Eye (tissue), 1 donor: ENCODE measurements around the gene ARSK.
"Not testable (repeated sequence)": the region's sequence is repeated elsewhere in the genome, so short reads cannot be mapped to it uniquely, and the experiment has no call there.

Source experiments
- DNase-seq: peaks from one replicate; pipeline ENCODE4 v3.0.0-alpha.2; 2015

Gene ARSK

DNA sequence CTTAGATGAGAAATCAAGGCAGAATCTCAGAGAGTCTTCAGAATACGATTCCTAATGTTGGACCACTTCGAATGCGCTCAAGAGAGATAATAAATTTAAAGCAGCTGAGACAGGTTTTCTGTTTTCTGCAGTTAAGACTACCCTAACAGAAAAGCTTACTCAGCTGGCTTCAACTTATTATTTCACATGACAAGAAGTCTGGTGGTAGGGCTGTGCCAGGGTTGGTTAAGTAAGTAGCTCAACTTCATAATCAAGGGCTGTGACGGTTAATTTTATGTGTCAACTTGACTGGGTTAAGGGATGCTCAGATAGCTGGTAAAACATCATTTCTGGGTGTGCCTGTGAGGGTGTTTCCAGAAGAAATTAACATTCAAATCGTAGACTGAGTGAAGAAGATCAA, 68.8 kb downstream of the ARSK start:
- no peak for DNase-seq

DNA sequence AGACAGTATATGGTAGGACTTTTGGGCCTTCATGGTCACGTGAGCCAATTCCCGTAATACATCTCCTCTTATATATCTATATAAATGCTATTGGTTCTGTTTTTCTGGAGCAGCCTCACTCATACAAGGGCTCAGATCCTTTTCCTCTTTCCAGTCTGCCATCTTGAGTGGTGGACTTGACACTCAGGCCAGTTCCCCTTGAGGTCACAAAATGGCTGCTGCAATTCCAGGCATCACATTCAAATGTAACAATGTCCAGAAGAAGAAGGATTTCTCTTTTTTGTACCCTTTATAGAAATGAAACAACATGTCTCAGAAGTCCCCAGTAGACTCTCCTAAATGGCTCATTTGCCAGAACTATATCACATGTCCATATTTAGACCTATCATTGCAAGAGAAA, 69.5 kb downstream of the ARSK start:
- DNase-seq, result no peak

DNA sequence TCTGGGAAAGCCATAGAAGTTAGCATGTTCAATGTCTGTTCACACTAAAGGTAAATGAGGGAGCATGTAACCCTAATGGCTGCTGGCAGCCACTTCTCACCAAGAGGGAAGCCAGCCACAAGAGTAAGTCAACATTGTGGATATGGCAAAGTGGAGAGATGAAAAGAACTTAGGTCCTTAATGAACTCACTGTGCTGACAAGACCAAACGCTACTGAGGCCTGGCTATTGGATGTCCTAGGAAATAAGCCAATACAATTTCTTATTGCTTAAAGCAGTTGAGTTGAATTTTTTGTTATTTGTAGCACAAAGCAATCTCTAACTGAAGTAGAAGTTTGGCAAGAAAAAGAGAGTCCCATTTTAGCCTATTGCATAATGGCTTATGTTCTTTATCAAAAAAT, 71.8 kb downstream of the ARSK start:
- DNase-seq, result no peak

DNA sequence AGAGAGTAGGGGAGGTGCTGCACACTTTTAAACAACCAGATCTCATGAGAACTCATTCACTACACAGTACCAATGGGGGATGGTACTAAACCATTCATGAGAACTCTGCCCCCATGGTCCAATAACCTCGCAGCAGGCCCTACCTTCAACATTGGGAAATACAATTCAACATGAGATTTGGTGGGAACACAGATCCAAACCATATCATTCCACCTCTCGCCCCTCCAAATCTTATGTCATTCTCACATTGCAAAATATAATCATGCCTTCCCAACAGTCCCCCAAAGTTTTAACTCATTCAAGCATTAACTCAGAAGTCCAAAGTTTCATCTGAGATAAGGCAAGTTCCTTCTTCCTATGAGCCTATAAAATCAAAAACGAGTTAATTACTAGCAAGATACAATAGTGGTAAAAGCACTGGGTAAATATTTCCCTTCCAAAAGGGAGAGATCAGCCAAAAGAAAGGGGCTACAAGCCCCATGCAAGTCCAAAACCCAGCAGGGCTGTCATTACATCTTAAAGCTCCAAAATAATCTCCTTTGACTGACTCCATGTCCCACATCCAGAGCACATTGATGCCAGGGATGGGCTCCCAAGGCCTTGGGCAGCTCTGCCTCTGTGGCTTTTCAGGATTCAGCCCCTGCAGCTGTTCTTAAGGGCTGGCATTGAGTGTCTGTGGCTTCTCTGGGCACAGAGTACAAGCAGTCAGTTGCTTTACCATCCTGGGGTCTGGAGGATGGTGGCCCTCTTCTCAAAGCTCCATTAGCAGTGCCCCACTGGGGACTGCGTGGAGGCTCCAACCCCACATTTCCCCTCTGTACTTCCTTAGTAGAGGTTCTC, 73.3 kb downstream of the ARSK start:
- DNase-seq, result no peak

DNA sequence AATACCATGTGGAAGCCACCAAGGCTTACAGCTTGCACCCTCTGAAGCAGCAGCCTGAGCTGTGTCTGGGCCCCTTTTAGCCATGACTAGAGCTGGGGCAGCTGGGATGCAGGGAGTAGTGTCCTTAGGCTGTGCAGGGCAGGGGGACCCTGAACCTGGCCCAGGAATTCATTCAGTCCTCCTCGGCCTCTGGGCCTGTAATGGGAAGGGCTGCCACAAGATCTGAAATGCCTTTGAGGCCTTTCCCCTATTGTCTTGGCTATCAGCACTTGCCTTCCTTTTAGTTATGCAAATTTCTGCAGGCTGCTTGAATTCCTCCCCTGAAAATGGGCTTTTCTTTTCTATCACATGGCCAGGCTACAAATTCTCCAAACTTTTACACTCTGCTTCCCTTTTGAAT, 74.0 kb downstream of the ARSK start:
- no peak for DNase-seq

DNA sequence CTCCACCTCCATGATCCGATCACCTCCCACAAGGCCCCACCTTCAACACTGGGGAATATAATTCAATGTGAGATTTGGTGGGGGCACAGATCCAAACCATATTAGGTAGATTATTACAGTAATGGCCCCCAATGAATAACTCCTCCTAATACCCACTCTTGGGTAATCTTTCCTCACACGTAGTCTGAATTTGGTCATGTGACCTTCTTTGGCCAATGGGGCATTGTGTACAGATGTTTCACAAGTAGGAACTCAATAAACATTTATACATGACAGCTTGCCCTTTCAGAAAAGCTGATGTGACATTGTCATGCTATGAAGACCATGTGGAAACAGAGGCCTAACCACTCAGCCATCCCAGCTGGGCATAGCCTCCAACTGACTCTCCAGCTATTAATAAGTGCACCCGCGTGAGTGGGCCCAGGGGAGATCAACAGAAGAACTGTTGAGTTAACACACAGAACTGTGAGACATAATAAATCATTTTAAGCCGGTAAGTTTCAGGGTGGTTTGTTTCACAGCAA, 75.6 kb downstream of the ARSK start:
- no peak for DNase-seq

DNA sequence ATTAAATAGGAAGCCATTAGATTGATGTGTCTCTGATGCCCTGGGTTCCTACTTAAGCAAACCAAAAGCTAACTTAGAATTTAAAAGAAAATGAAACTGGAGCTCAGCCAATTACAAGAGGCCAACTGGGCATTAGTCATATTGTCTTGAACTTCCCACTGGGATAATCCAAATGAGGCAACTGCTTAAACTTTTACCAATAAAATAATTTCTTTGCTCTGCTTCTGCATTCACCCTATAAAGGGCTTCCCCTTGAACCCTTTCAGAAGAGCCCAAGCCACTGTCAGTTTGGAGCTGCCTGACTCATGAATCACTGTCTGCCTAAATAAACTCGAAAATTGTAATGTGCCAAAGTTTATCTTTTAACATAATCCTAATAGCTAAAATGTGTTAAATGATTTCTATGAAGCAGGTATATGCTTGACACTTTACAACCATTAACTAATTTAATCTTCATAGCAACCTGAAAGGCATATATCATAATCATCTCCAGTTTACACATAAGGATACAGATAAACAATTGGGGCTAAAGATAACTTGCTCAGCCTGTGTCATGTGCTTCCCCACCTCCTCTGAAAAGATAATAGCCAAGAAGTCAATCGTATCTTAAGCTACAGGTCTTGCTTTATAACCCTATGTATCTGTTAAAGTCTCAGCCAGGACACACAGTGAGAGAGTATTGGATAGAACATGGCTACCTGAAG, 76.5 kb downstream of the ARSK start:
- DNase-seq, result no peak

DNA sequence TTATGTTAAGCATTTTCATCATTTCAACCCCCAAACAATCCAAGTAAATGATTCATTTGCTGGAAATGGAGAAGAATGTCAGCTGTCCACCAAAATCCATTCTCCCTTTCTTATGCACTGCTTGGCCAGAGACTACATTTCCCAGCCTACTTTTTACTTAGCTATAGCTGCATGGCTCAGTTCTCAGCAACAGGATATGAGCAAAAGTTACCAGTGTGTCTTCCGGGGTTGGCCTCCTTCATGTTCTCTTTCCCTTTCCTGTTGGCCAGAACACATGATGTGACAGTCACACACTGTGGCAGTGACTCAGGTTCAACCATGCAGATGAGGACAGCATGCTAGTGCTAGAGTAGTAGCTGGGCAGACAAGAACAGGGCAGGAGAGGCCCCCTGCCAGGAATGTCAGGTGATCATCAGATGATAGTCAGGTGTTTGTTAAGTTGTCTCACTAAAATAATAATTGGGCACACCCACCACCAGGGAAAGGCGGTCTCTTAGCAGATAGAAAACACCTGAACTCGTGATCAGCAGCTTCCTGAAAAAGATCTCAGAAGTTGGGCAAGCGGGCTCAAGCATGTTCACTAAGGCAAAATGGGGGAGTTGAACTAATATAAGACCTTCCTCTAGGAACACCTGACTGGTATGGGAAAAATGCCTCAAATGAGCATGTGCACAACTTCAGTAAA, 77.2 kb downstream of the ARSK start:
- DNase-seq, result no peak

DNA sequence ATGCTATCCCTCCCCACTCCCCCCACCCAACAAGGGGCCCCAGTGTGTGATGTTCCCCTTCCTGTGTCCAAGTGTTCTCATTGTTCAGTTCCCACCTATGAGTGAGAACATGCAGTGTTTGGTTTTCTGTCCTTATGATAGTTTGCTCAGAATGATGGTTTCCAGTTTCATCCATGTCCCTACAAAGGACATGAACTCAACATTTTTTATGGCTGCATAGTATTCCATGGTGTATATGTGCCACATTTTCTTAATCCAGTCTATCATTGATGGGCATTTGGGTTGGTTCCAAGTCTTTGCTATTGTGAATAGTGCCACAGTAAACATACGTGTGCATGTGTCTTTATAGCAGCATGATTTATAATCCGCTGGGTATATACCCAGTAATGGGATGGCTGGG, 78.0 kb downstream of the ARSK start:
- not testable (repeated sequence) for DNase-seq

DNA sequence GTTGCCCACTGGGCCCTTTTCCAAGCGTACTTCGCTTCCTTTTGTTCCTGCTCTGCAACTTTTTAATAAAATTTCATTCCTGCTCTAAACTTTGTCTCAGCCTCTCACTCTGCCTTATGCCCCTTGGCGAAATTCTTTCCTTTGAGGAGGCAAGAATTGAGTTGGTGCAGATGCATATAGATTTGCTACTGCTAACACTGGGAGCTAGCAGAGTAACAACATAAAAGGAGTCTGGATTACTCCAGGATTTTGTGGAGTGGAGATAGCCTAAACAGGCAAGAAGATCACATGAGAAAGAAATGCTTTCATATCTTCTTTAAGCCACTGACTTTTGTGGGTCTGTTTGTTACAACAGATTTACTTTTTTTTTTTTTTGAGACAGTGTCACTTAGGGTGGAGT, 78.8 kb downstream of the ARSK start:
- no peak for DNase-seq

DNA sequence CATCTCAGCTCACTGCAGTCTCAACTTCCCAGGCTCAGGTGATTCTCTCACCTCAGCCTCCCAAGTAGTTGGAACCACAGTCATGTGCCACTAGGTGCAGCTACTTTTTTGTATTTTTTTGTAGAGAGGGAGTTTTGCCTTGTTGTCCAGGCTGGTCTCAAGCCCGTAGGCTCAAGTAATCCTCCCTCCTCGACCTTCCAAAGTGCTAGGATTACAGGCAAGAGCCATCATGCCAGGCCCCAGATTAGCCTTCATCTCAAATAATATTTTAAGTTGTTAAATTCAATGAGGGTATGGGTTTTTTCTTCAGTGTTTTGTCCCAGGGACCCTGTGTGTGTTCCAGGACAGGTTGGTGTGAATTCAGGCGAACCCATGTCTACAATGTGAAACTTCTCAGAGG, 79.2 kb downstream of the ARSK start:
- no peak for DNase-seq

DNA sequence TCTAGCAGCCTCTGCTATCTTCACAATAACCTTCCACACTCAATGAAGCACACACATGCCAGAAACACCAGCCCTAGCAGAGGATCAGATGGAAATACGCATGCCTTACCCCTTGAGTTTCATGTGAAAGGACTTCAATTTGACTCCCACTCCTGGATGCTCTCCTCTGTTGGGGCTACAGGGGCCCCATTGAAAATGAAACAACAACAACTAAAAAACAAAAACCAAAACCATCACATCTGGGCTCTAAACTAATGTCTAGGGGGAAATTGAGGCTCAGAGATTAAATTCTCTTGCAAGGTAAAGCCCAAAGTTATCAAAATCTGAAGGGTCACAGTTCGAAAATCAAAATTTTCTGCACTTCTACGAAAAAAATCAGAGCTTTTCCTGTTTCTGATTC, 83.7 kb downstream of the ARSK start:
- DNase-seq, result no peak

DNA sequence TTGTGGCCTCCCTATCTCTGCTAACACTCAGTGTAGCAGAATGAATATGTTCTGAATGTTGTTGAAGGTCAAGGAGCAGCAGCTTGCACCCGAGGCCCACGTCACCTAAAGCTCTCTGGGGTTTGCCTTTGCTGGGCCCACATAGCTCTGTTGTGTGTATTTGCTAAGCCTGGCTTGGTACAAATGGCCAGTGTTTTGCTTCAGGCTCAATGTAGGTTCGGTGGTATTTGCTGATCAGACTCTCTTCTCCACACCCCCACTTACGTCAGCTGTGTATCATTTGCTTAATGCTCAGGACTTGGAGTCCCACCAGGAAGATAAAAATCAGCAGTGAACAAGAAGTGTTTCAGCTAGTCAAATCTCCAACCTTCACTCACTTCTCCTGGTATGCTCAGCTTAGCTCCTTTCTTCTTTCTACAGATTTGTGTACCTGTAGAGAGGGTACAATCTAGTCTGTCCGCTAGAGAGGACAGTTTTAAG, 86.9 kb downstream of the ARSK start:
- DNase-seq, result no peak

DNA sequence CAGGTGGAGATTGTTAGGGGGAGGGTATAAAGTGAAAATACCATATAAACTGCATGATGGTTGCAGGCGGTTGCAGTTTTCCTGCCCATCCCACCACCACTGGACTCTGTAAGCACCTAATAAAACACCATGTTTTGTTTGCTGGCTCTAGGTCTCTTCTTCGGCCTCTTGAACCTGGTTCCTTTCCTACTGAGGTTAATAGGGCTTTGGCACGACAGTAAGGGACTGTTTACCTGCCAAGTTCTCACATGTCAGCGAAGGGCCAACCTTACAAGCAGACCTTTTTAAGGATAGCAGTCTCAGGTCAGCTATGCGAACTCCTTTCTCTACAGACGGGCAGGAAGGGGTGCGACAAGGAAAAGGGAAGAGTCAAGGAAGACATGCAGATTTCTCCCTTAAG, 88.3 kb downstream of the ARSK start:
- no peak for DNase-seq

DNA sequence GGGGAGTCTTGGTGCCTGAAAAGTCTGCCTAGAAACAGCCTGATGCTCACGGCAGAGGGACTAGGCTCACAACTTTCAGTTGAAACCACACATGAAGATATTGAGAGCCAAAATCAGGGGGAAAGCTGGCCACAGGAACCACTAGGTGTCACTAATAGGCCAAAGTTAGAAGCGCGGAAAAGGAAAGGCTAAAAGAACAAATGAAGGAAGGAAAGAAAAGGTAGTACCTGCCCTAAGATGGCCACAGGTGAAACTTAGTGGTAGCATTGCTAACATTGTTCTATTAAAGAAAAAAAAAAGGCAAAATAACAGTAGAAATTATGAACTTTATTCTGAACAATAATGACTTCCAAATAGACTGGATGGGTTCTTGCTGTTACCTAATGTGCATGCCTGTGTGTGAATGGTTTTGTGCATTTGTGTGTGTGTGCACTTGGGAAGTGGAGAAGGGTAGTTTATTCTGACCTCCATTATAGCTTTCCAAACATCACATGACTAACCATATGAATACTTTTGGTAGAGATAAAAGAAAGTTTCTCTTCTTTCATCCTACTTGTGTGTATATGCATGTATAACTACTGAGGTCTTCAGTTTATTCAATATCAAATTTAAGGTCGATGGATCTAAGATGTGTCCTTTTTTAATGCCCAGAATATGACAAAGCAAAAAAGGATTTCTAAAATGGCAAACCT, 89.6 kb downstream of the ARSK start:
- DNase-seq, result peak; percentile 76

DNA sequence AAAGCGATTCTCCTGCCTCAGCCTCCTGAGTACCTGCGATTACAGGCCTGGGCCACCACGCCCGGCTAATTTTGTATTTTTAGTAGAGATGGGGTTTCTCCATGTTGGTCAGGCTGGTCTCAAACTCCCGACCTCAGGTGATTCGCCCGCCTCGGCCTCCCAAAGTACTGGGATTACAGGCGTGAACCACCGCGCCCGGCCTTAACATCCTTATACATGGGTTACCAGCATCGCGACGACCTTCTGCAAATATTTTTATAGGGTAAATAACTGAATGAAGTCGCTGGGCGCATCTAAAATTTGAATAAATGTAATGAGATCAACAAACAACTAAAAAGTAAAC, 91.3 kb downstream of the ARSK start:
- DNase-seq, result not testable (repeated sequence)

DNA sequence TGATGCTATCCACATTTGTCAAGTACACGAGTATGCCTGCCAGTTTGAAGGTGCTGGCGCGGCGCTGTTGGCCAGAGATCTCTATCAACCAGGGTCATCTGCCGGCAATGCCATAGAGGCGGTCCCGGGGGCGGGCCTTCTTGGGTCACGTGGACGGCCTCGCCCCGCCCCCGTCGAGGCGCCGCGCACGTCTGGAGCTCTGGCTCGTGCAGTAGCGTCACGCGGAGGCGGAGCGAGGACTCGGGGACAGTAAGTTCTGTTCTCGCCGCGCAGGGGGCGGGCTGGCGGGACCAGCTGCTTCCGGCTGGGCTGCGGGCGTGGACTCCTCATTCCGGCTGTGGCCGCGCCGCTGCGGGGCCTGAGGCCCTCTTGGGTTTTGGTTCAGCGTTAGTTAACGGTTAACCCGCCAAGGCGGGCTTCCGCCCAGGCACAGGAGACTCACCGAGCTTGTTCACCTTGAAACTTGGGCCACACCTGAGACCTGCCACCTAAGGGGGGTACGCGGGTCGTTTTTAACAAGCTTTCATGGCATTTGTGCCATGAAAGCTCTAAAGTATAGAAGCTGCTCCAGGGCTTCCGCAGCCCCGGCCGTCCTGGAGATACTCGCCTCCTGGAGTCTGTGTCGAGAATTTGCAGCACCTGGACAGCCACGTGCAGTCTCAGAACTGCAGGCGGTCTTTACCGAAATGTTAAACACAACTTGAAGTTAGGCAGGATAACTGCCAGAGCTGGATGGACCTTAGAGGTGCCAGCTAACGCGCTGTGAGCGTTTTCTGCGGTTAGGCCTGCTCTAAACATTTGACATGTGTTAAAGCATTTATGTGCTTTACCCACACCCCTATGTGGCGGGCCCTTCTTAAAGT, 91.9 kb downstream of the ARSK start, which contains the start of gene RFESD:
TSS of gene RFESD (plus strand) at position 209 of the 863 bp plus-strand sequence. CDS start 5,495 bp downstream, outside the sequence.
- peak; percentile 98 for DNase-seq

DNA sequence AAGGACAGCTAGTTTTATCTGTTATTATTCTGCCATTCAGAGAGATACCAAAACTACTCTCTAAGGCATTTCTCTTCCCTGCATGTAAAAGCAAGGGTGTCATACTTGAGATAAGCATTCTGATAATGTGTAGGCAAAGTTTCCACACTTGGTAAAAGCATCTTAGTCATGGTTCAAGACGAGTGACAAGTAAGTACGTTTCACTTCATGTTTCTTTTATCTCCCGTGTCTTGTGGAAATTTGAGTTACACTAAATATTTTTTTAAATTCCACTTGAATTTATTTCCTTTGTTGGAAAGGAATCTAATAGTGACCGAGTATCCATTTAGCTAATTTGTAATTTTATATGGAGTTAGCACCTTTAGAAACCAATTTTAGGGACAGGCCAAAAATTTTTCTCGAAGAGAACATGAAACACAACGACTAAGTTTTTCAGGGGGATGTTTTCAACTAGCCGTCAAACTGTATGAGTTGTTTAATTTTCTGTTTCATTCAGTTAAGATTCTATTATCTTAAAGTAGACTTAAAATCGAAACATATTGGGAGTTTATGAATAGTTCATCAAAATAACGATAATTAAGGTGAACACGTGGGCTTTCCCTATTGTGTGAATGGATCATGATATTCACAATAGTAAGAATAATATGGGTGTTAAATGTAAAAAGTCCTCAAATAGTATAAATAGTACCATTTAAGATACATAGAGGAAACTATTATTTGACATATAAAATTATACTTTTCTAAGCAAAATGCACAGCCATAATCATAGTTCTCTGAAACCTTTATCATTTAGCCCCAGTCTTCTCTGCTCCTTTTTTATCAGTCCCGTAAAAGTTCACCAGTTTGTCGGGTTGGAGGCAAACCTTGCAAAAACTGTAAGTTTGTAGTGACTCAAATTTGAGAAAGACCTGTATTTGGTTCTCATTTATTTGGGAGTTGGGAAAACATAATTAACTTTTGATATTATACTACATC, 93.3 kb downstream of the ARSK start:
- no peak for DNase-seq

DNA sequence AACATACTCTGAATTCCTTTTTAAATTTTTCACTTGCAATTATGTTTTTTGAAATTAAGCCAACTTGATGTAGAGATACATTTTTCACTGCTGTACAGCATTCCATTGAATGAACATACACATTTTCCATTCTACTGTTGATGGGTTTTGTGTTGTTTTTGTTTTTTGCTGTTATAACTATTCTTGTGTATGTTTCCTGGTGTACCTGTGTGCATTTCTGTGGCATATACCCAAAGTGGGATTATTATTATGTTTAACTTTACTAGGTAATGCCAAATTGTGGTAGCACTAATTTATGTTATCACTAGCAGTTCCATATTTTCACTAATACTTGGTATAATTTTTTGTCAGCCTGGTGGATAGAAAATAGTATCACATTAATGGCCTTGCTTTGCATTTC, 94.4 kb downstream of the ARSK start:
- no peak for DNase-seq

DNA sequence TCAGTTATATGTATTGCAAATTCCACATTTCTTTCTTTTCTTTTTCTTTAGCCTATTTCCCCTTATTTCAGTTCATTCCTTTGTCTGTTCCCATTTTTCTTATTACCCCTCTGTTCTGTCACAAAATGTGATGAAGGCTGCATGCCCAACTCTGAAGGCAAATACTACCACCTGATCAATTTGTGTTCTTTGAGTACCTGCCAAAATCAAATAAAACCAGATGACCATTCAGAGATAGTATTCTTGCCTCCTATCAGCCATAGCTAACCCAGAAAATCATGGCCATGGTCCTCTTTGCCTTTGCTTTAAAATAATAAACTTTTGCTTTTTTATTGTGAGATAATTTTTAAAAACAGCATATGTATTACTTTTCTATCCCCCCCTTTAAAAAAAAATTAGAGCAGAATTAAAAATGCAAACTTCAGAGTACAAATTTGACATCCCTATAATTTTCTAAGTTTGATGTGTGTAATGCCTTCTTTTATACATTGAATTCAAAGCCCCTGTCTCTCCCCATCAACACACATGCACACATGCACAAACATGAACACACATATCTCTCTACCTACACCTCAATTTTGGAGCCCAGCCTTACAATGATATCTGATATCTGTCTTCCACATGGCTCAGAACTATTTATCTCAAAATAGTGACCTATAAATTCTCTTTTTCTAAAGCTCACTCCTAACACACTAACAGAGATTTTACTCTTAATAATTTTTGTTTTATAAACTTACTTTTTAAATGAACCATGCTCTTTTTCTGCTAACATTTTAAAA, 95.1 kb downstream of the ARSK start:
- no peak for DNase-seq
